Lower leg skin (tissue), 4 donors: Measurements from ENCODE around the gene CPD. TPM values are rescaled to one million over a fixed set of nuclear protein-coding genes. Genes with fewer than 3 reads are reported as not detected.

Experiments
- DNase-seq, 2 donors: peaks; one replicate each; pipeline ENCODE4 v3.0.0-alpha.2; 2019; ENCODE audit warnings: low spot score in 2 of 2
- H3K4me3 ChIP-seq: fragments of 200-600 bp; sonication (generic); 2 replicates; pipeline ENCODE4 v1.5.1; 2017; ENCODE audit warnings: mild to moderate bottlenecking, low read depth; ENCODE audit not compliant: poor library complexity, severe bottlenecking
- CTCF ChIP-seq, 3 donors: fragments of 450-650 bp; IDR thresholded peaks; one replicate each; pipeline ENCODE4 v1.5.1; 2016; ENCODE audit warnings: antibody characterized with exemption in 3 of 3, mild to moderate bottlenecking in 3 of 3, moderate library complexity in 2 of 3
- POLR2A ChIP-seq, 2 donors: fragments of 450-650 bp; IDR thresholded peaks; one replicate each; pipeline ENCODE4 v1.6.1; 2016 to 2017; ENCODE audit warnings: antibody characterized with exemption in 2 of 2, mild to moderate bottlenecking in 1 of 2, moderate library complexity in 1 of 2
- WGBS, 2 donors: methylation state at CpG; one replicate each; pipeline ENCODE4 v1.1.5; 2018; 5-methylcytosine and 5-hydroxymethylcytosine counted together
- intact Hi-C: fragments of 100-400 bp; cut with DNase I; formaldehyde crosslinking; loops from one replicate; pipeline ENCODE4 v1.15.0; 2023; ENCODE audit warnings: low total_unique reads
- total RNA-seq, 4 donors: library from RNA; depleted of rRNA; stranded (reverse); fragments of >200 nt; gene quantifications; one replicate each; pipeline ENCODE4 v1.1.0, GENCODE V29; 2016

CPD gene
- total RNA-seq, 4 donors from 2014 or later: 18.7 to 69.5 (median 48.5) TPM

GRCh38 chr17:30421592-30421991 is 42.9 kb downstream of the CPD start:
- TF ChIP-seq POLR2A (IDR thresholded peaks at IDR 0.05) (no peak), CTCF (IDR thresholded peaks at IDR 0.05) (no peak)
- intact Hi-C loops: no loop called here
- 90% methylated on average over 4 of the region's 4 CpGs for WGBS, 2 donors
- no peak overlapping the region for H3K4me3 ChIP-seq
- DNase-seq: no peak

GRCh38 chr17:30422171-30422570 is 43.4 kb downstream of the CPD start:
- DNase-seq: no peak
- intact Hi-C loops: no loop called here
- no peak for TF ChIP-seq CTCF (IDR thresholded peaks at IDR 0.05)
- TF ChIP-seq POLR2A (IDR thresholded peaks at IDR 0.05): no peak
- no peak overlapping the region for H3K4me3 ChIP-seq

GRCh38 chr17:30424471-30424870 is 45.7 kb downstream of the CPD start:
- 92 to 95% methylated on average over 2 of the region's 2 CpGs for WGBS, 2 donors
- TF ChIP-seq CTCF (IDR thresholded peaks at IDR 0.05) (no peak), POLR2A (IDR thresholded peaks at IDR 0.05) (no peak)
- H3K4me3 ChIP-seq: no peak overlapping the region
- intact Hi-C loops: no loop called here
- DNase-seq: no peak

- WGBS, 2 donors: 85 to 88% methylated on average over 2 of the region's 2 CpGs
- DNase-seq: no peak
- no peak overlapping the region for H3K4me3 ChIP-seq
- intact Hi-C loops: no loop called here
- TF ChIP-seq CTCF (IDR thresholded peaks at IDR 0.05) (no peak), POLR2A (IDR thresholded peaks at IDR 0.05) (no peak)
Observed at GRCh38 chr17:30426292-30426691, 47.6 kb downstream of the CPD start.

- 100% methylated on average over 1 of the region's 1 CpG for WGBS, 2 donors
- no peak for DNase-seq
- TF ChIP-seq POLR2A (IDR thresholded peaks at IDR 0.05) (no peak), CTCF (IDR thresholded peaks at IDR 0.05) (no peak)
- intact Hi-C loops: no loop called here
- no peak overlapping the region for H3K4me3 ChIP-seq
Observed at GRCh38 chr17:30427611-30428010, 48.9 kb downstream of the CPD start.

GRCh38 chr17:30429155-30429554 is 50.4 kb downstream of the CPD start:
- 54 to 69% methylated on average over 1 of the region's 1 CpG for WGBS, 2 donors
- no peak overlapping the region for H3K4me3 ChIP-seq
- intact Hi-C loops: no loop called here
- TF ChIP-seq CTCF (IDR thresholded peaks at IDR 0.05): no peak
- no peak for TF ChIP-seq POLR2A (IDR thresholded peaks at IDR 0.05)
- no peak for DNase-seq
